Measurements from ENCODE around the gene FANCG.

FANCG gene

GRCh38 chr9:35079426-35080341, at the start of gene FANCG:
Gene FANCG, minus strand, starts transcription at chr9:35079942. Its CDS starts 418 bp downstream, at chr9:35079524.
- DNase-seq, result peak; percentile 96

- peak; percentile 93 for DNase-seq
Measured at GRCh38 chr9:35116898-35117551, 37.3 kb upstream of the FANCG start.

- no peak for DNase-seq
Measured at GRCh38 chr9:35116539-35116897, 36.8 kb upstream of the FANCG start.

- DNase-seq, result peak; percentile 96
Measured at GRCh38 chr9:35115680-35116538, 36.2 kb upstream of the FANCG start, which contains the start of gene ATOSB. Gene ATOSB, minus strand, starts transcription at chr9:35115862. Its CDS starts 7,588 bp downstream, at chr9:35108274.

DNA sequence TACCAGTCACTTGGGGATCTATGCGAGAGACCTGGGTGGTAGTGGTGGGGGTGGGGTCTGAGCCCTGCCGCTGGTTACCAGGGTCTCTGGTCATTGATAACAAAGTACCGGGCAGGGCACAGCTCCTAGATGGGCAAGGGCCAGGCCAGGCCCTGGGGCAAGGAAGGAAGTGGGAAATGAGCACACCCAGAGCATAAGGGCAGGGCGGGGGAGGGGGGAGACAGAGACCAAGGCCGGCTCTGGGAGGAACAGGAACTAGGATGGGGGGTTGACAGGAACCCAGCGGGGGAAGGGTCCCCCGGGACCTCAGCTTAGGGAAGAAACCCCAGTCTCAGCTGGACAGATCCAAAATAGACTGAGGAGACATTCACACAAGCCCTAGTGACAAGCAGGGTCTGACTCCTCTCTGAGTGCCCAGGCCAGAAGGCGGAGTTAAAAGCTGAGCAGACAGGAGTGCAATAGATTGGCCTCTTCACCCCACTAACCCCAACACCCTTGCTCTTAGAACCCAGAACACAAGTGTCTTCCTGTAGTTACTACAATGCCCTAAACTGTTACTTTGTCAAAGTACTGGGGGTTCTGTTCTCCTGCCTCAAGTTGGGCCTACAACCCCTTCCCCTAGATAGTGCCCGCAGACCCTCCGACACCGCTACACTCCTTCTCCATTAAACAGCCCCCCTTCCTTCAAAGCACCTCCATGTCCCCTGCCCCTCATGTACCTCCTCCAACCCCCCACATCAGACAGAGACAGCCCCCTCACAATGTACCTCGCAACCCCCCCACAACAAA, 35.3 kb upstream of the FANCG start:
- DNase-seq, result no peak

- peak; percentile 73 for DNase-seq
Measured at GRCh38 chr9:35114113-35114839, 34.5 kb upstream of the FANCG start.

- no peak for DNase-seq
Measured at GRCh38 chr9:35112257-35113020, 32.7 kb upstream of the FANCG start.

DNA sequence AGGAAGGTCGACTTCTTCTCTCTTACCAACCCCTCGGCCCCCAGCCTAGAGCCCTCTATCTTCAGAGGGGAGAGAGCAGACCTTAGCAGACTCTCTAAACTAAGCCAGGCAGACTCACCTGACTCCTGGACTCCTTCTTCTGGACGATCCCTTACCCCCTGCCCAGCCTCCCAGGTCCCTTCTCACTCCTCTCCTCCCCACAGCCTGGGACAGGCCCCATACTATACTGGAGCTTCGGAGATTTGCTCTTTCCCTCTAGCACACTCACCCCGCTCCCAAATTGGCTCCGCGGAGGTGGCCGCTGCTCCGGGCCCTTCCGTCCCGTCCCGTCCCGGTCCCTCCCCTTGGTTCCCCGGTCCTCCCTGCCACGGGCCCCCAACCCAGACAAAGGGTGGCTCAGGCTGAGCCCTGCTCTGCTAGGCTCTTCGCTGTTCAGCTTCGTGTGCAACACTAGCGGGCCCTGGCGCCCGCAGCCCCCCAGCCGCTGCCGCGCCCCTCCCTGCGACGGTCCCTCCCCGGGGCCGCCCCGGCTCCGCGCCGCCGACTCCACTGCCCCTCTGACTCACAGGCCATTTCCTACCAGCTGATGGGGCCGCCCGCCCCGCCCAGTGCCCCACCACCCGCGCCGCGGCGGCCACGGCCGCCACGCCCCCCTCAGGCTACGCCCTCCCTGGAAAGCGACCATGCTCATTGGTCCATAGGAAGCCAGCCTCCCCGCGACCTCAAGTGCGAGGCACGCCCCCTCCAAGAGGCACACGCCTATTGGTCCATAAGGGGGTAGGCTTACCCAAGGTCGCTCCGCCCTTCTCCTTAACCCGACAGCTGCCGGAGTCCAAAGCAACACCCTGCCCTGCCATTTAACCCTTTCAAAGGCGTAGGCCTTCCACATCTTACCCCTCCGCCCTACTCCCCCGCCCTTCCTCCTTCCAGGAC, 31.5 kb upstream of the FANCG start:
- DNase-seq, result peak; percentile 99

DNA sequence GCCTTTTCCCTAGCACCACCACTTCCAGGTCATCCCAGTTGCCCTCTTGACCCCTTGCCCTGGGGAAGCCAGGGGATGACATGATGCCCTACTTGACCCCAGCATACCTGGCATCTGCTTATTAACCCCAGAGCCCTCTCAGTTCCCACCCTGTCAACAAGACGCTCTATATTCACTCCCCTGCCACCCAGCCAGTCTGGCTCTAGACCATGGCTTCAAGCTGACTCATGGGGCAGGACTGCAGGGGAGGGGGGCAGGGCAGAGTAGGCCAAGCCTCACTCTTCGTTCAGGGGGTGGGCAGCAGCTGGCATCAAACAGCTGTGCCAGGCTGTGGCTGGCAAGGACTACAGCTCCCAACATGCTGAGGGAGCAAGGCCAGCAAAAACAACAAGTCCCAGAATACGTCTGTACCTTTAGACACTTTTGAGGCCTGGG, 30.6 kb upstream of the FANCG start:
- DNase-seq, result no peak

- DNase-seq, result no peak
Measured at GRCh38 chr9:35108946-35109575, 29.3 kb upstream of the FANCG start.

DNA sequence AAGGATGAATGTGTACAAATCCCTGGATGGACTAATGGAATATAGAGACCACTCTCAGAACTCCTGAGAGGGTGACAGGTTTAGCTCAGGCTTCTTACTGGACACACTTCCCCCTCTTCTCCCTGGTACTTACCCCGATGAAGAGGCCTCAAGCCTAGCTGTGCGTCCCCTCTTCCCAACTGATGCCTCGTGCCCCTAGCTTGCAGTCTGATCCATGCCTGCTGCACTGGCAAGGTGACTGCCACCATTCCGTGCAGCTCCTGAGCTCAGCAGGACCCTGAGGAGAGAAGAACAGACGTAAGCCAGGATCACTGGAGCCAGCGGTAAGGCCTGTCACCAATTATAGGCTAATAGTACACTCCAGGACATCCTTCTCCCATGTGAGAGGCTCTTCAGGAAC, 28.7 kb upstream of the FANCG start:
- no peak for DNase-seq

DNA sequence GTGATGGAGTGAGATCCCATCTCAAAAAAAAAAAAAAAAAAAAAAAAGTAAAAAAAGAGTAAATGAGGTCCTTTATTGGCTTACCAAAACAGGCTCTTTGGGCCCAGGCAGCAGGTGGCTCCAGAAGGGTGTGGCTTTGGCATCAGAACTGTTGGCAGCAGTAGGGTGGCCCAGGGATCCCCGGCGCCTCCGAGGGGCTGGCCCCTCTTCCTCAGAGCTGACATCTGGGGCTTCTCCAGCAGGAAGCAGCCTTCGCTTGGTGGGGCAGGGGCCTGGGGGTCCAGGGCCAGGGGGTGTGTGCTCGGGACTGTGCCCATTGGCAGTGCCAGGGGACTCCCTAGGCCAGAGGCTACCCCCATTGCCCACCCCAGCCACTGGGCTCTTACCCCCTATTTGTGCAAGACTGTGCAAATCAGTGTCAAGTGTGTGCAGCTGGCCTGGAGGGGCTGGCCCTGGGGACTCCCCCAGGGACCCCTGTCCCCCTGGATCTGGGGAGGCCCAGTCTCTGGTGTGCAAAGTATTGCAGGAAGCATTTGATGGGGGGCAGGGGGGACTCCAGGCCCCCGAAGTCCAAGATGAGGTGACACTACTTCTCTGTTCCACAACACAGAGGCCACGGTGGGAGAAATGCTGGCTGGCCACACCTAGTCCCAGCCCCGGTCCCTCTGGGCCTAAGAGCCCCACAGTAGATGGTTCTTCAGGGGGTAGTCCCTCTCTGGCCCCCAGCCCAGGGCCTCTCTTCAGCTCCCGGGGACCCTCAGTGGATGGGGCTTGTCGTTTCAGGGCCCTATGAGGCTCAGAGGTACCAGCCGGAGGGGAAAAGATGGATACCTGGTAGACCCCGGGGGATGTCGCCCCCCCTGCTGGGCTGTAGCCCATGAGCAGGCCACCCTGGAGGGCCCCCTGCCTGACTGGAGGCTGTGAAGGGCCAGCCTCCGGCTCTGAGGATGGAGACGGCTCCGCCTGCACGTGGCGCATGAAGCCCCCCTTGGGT, 27.9 kb upstream of the FANCG start:
- no peak for DNase-seq

GRCh38 chr9:35106343-35106730, 26.6 kb upstream of the FANCG start:
- no peak for DNase-seq

GRCh38 chr9:35105571-35106342, 26.0 kb upstream of the FANCG start:
- DNase-seq, result no peak

DNA sequence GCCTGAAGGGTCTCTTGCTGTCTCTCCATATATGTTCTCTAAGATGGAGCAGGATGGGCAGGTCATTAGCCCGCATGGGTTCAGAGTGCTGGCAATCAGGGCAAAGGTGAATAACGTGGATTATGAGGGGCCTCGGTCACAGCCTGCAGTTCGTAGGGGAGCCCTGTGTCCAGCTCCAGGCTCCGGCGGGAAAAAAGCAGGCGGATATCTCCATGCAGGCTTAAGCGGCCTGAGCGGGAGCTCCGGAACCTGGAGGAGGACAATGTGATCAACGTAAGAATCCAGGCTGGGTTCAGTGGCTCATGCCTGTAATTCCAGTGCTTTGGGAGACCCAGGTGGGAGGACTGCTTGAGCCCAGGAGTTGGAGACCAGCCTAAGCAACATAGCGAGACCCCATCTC, 25.4 kb upstream of the FANCG start:
- no peak for DNase-seq

- DNase-seq, result no peak
Measured at GRCh38 chr9:35104586-35104985, 24.8 kb upstream of the FANCG start.

- DNase-seq, result no peak
Measured at GRCh38 chr9:35103660-35104191, 24.0 kb upstream of the FANCG start.
